IMR-90 (cell line): ENCODE measurements around the gene BRAF. TPM values are rescaled to one million over a fixed set of nuclear protein-coding genes. Genes with fewer than 3 reads are reported as not detected.

Experiments
- ATAC-seq: fragments of 200-7000 bp; cut with Tn5 transposase; 2 replicates; pipeline ENCODE4 v1.9.1; 2020; ENCODE audit warnings: low read depth, mild to moderate bottlenecking, moderate library complexity
- BruUV-seq: library from RNA; stranded (reverse); fragments of 400-500 nt; replicated peaks from 2 replicates; lab custom pipeline; 2021; lab: Mats Ljungman, UMichigan
- CTCF ChIA-PET: fragments of 300-600 bp; formaldehyde crosslinking; extraction: SDS; loops from one replicate; lab custom pipeline; 2021; ENCODE audit warnings: antibody characterized with exemption; lab: Yijun Ruan, JAX
- POLR2A ChIA-PET: fragments of 300-600 bp; sonication (Branson Sonifier 250); formaldehyde crosslinking; loops from one replicate; lab custom pipeline; 2022; ENCODE audit warnings: antibody characterized with exemption; ENCODE audit not compliant: unreplicated experiment; lab: Charles Lee
- DNase-seq: peaks from one replicate; pipeline ENCODE4 v3.0.0; 2013
- H2AFZ ChIP-seq: replicated peaks from 2 replicates; pipeline ENCODE3; 2013; ENCODE audit warnings: low read length, mild to moderate bottlenecking; ENCODE audit not compliant: poor library complexity
- H2AK5ac ChIP-seq: 2 replicates; pipeline ENCODE4 v1.6.1; 2013; ENCODE audit warnings: low read depth, low read length, inconsistent platforms
- H2AK9ac ChIP-seq: replicated peaks from 2 replicates; pipeline ENCODE3; 2013; ENCODE audit warnings: mild to moderate bottlenecking, low read depth, low read length, moderate library complexity; ENCODE audit not compliant: poor library complexity
- H2BK120ac ChIP-seq: 2 replicates; pipeline ENCODE4 v1.6.1; 2013; ENCODE audit warnings: low read depth, low read length, inconsistent platforms
- H2BK15ac ChIP-seq: 3 replicates; pipeline ENCODE4 v1.6.1; 2013; ENCODE audit warnings: low read depth, low read length, inconsistent platforms
- H2BK20ac ChIP-seq: 2 replicates; pipeline ENCODE4 v1.6.1; 2013; ENCODE audit warnings: low read depth, mild to moderate bottlenecking, inconsistent platforms, low read length, moderate library complexity
- H2BK5ac ChIP-seq: 2 replicates; pipeline ENCODE4 v1.6.1; 2013; ENCODE audit warnings: mild to moderate bottlenecking, low read depth, low read length, inconsistent platforms; ENCODE audit not compliant: poor library complexity, severe bottlenecking
- H3K14ac ChIP-seq: replicated peaks from 2 replicates; pipeline ENCODE4 v1.6.1; 2013; ENCODE audit warnings: low read depth, low read length, inconsistent platforms
- H3K18ac ChIP-seq: 2 replicates; pipeline ENCODE4 v1.6.1; 2013; ENCODE audit warnings: low read depth, low read length, control low read depth
- H3K23ac ChIP-seq: 2 replicates; pipeline ENCODE4 v1.6.1; 2013; ENCODE audit warnings: low read depth, low read length, inconsistent platforms
- H3K27ac ChIP-seq: 2 replicates; pipeline ENCODE4 v1.5.1; 2013; ENCODE audit warnings: mild to moderate bottlenecking, control low read depth, low read length; ENCODE audit not compliant: insufficient read depth
- H3K27me3 ChIP-seq: 2 replicates; pipeline ENCODE4 v1.6.1; 2013; ENCODE audit warnings: low read length; ENCODE audit not compliant: control insufficient read depth, insufficient read depth
- H3K36me3 ChIP-seq: 2 replicates; pipeline ENCODE4 v1.6.1; 2013; ENCODE audit warnings: low read length, mixed read lengths; ENCODE audit not compliant: control insufficient read depth, insufficient read depth
- H3K4ac ChIP-seq: 2 replicates; pipeline ENCODE4 v1.6.1; 2013; ENCODE audit warnings: low read depth, low read length, inconsistent platforms
- H3K4me1 ChIP-seq: 2 replicates; pipeline ENCODE4 v1.6.1; 2013; ENCODE audit warnings: low read length, mixed read lengths; ENCODE audit not compliant: control insufficient read depth, insufficient read depth
- H3K4me2 ChIP-seq: 2 replicates; pipeline ENCODE4 v1.6.1; 2013; ENCODE audit warnings: low read depth, mild to moderate bottlenecking, control low read depth, low read length, moderate library complexity
- H3K4me3 ChIP-seq: 2 replicates; pipeline ENCODE4 v1.5.1; 2013; ENCODE audit warnings: low read depth, mild to moderate bottlenecking, control low read depth, low read length, moderate library complexity; ENCODE audit not compliant: insufficient read depth
- H3K56ac ChIP-seq: 2 replicates; pipeline ENCODE4 v1.6.1; 2013; ENCODE audit warnings: low read length, inconsistent platforms; ENCODE audit not compliant: insufficient read depth; ENCODE audit errors: extremely low read depth
- H3K79me1 ChIP-seq, 2 experiments: 2 replicates each; pipeline ENCODE4 v1.6.1; 2013; ENCODE audit warnings: low read length in 2 of 2, inconsistent platforms in 1 of 2, low read depth in 1 of 2
- H3K9ac ChIP-seq: 2 replicates; pipeline ENCODE4 v1.6.1; 2013; ENCODE audit warnings: low read depth, low read length, control low read depth
- H3K9me1 ChIP-seq: 2 replicates; pipeline ENCODE4 v1.6.1; 2013; ENCODE audit warnings: low read length, inconsistent platforms; ENCODE audit not compliant: insufficient read depth
- H3K9me3 ChIP-seq: 2 replicates; pipeline ENCODE4 v1.6.1; 2013; ENCODE audit warnings: low read length; ENCODE audit not compliant: control insufficient read depth, insufficient read depth
- H4K20me1 ChIP-seq: 2 replicates; pipeline ENCODE4 v1.6.1; 2013; ENCODE audit warnings: low read length, inconsistent platforms; ENCODE audit not compliant: insufficient read depth
- H4K5ac ChIP-seq: 2 replicates; pipeline ENCODE4 v1.6.1; 2013; ENCODE audit warnings: mild to moderate bottlenecking, low read depth, low read length, control low read depth
- H4K8ac ChIP-seq, 2 experiments: 2 replicates each; pipeline ENCODE4 v1.6.1; 2013; ENCODE audit warnings: low read depth in 2 of 2, low read length in 2 of 2, control low read depth in 1 of 2, inconsistent platforms in 1 of 2
- H4K91ac ChIP-seq: 2 replicates; pipeline ENCODE4 v1.6.1; 2013; ENCODE audit warnings: low read depth, low read length, inconsistent platforms; ENCODE audit not compliant: insufficient read depth
- BHLHE40 ChIP-seq: fragments of 150-350 bp; IDR thresholded peaks from 2 replicates; pipeline ENCODE4 v1.6.1; 2016; ENCODE audit warnings: mild to moderate bottlenecking, low read depth, low read length
- CEBPB ChIP-seq: IDR thresholded peaks from 2 replicates; pipeline ENCODE4 v1.6.1; 2012; ENCODE audit warnings: low read depth, low read length, improper control_type of control experiment
- CTCF ChIP-seq: conservative IDR thresholded peaks from 2 replicates; pipeline ENCODE4 v1.5.1; 2012; ENCODE audit warnings: mild to moderate bottlenecking, low read depth, low read length, improper control_type of control experiment
- MAFK ChIP-seq: IDR thresholded peaks from 2 replicates; pipeline ENCODE4 v1.6.1; 2012; ENCODE audit warnings: low read depth, low read length, improper control_type of control experiment
- MXI1 ChIP-seq: IDR thresholded peaks from 2 replicates; pipeline ENCODE4 v1.6.1; 2012; ENCODE audit warnings: low read depth, mild to moderate bottlenecking, low read length, moderate library complexity, borderline replicate concordance
- NFE2L2 ChIP-seq: fragments of 150-350 bp; IDR thresholded peaks from 2 replicates; pipeline ENCODE4 v1.6.1; 2016; ENCODE audit warnings: low read depth, mild to moderate bottlenecking, low read length
- RCOR1 ChIP-seq: IDR thresholded peaks from 2 replicates; pipeline ENCODE4 v1.6.1; 2012; ENCODE audit warnings: mild to moderate bottlenecking, low read length, improper control_type of control experiment; ENCODE audit not compliant: insufficient replicate concordance
- SMC3 ChIP-seq: fragments of 150-350 bp; IDR thresholded peaks from 2 replicates; pipeline ENCODE4 v1.6.1; 2016; ENCODE audit warnings: low read depth, mild to moderate bottlenecking, antibody characterized with exemption, low read length, moderate library complexity
- WGBS, 2 experiments: methylation state at CpG; one replicate each; pipeline versions ENCODE4 v1.1.5 to v1.1.7; 2013; ENCODE audit warnings: missing lambda C conversion rate in 2 of 2; ENCODE audit not compliant: insufficient read length in 1 of 2; ENCODE audit errors: extremely low coverage in 2 of 2; 5-methylcytosine and 5-hydroxymethylcytosine counted together
- dilution Hi-C: fragments of 300-500 bp; cut with HindIII; formaldehyde crosslinking; loops from one replicate; pipeline ENCODE4 v1.14.3; 2018; ENCODE audit warnings: low sequenced_read_pairs; ENCODE audit not compliant: unreplicated experiment
- in situ Hi-C: fragments of 300-500 bp; cut with MboI; formaldehyde crosslinking; loops from 3 replicates; pipeline ENCODE4 v1.14.3; 2019; ENCODE audit warnings: low sequenced_read_pairs, inconsistent platforms, mixed read lengths
- intact Hi-C: fragments of 100-400 bp; cut with micrococcal nuclease; formaldehyde crosslinking; loops from 2 replicates; pipeline ENCODE4 v1.10.0; 2022
- polyA plus RNA-seq, 3 experiments: library from polyadenylated mRNA; depleted of rRNA; stranded (reverse); fragments of >200 nt; gene quantifications; 2 replicates each; pipeline ENCODE4 v1.2.3, GENCODE V29; 2012; ENCODE audit warnings: low replicate concordance in 1 of 3
- total RNA-seq: library from RNA; depleted of rRNA; stranded (reverse); fragments of >200 nt; gene quantifications from 2 replicates; pipeline ENCODE4 v1.2.3, GENCODE V29; 2012
- TF ChIP-seq, protein P1 (sequence below): fragments of 150-350 bp; IDR thresholded peaks from 2 replicates; pipeline ENCODE4 v1.6.1; 2016; ENCODE audit warnings: low read depth, mild to moderate bottlenecking, low read length, moderate library complexity, borderline replicate concordance
- TF ChIP-seq, protein P2 (sequence below): fragments of 150-350 bp; IDR thresholded peaks from 2 replicates; pipeline ENCODE4 v1.6.1; 2017; ENCODE audit warnings: mild to moderate bottlenecking, antibody characterized with exemption, low read length, low read depth

Gene BRAF
- total and polyA plus RNA-seq, 2 of the 4 experiments (the other 2 are of a cell fraction) = 5.7 to 12.9 TPM

- Histone ChIP-seq H3K27me3 (no peaks in the 10 kb centered on the region), H2BK5ac (no peak overlapping the region), H3K56ac (no peak overlapping the region), H2AFZ (no peak overlapping the region), H3K4ac (no peak overlapping the region), H3K23ac (no peak overlapping the region), H2BK120ac (no peak overlapping the region), H4K5ac (no peak overlapping the region), H3K9me3 (no peaks in the 10 kb centered on the region), H3K9me1 (no peaks in the 10 kb centered on the region), H2AK9ac (no peak overlapping the region), H4K91ac (no peak overlapping the region), H2AK5ac (no peak overlapping the region), H4K20me1 (peaks cover 29% of the 10 kb centered on the region), H3K14ac (no peak overlapping the region), H3K9ac (no peak overlapping the region), H3K4me2 (no peak overlapping the region), H3K18ac (no peak overlapping the region), H3K27ac (no peak overlapping the region), H3K36me3 (no peaks in the 10 kb centered on the region), H3K4me1 (peaks cover 2% of the 10 kb centered on the region; the same call in 1 of the 2 replicates), H2BK20ac (no peak overlapping the region), H3K79me1 (peaks cover 29 to 41% of the 10 kb centered on the region in 2 experiments), H4K8ac (no peak overlapping the region), H3K4me3 (no peak overlapping the region), H2BK15ac (no peak overlapping the region)
- ATAC-seq (no peak), DNase-seq (no peak)
- intact Hi-C loops (no loop called here), in situ Hi-C loops (no loop called here), dilution Hi-C loops (no loop called here)
- WGBS, 2 experiments = no CpG with 5 or more reads among the region's 3 CpGs
- TF ChIP-seq, protein P1, sequence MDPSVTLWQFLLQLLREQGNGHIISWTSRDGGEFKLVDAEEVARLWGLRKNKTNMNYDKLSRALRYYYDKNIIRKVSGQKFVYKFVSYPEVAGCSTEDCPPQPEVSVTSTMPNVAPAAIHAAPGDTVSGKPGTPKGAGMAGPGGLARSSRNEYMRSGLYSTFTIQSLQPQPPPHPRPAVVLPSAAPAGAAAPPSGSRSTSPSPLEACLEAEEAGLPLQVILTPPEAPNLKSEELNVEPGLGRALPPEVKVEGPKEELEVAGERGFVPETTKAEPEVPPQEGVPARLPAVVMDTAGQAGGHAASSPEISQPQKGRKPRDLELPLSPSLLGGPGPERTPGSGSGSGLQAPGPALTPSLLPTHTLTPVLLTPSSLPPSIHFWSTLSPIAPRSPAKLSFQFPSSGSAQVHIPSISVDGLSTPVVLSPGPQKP = no peak
- no peak for TF ChIP-seq CEBPB
- no peak for TF ChIP-seq NFE2L2
- TF ChIP-seq BHLHE40 = no peak
- no peak for TF ChIP-seq SMC3
- TF ChIP-seq MAFK = no peak
- TF ChIP-seq, protein P2, sequence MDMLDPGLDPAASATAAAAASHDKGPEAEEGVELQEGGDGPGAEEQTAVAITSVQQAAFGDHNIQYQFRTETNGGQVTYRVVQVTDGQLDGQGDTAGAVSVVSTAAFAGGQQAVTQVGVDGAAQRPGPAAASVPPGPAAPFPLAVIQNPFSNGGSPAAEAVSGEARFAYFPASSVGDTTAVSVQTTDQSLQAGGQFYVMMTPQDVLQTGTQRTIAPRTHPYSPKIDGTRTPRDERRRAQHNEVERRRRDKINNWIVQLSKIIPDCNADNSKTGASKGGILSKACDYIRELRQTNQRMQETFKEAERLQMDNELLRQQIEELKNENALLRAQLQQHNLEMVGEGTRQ = no peak
- no peak for TF ChIP-seq MXI1
- no peak for TF ChIP-seq RCOR1
- TF ChIP-seq CTCF = no peak
- ChIA-PET POLR2A (no interaction called here), CTCF (no interaction called here)
- no TSS peak for BruUV-seq
These were observed 27.7 kb downstream of the BRAF start for GRCh38 chr7:140896996-140897395.
